Measurements from ENCODE around the gene CFAP92.

Gene CFAP92

GRCh38 chr3:128995737-128996136, 1.9 kb upstream of the CFAP92 start:
- no peak overlapping the region for H3K27ac ChIP-seq
- DNase-seq (ENCODE audit: low spot score) = no peak
- POLR2A ChIA-PET (ENCODE audit: low non-redundant PET) = no interaction called here
- no peak for TF ChIP-seq CTCF (conservative IDR thresholded peaks at IDR 0.05; ENCODE audit: low read depth)
- CTCF ChIA-PET = interaction anchor here (0.9 to 1.3 kb wide), 2 partner anchors 25 to 315 kb away, joined by 3 to 6 read pairs; no protein-coding TSS in a partner anchor

DNA sequence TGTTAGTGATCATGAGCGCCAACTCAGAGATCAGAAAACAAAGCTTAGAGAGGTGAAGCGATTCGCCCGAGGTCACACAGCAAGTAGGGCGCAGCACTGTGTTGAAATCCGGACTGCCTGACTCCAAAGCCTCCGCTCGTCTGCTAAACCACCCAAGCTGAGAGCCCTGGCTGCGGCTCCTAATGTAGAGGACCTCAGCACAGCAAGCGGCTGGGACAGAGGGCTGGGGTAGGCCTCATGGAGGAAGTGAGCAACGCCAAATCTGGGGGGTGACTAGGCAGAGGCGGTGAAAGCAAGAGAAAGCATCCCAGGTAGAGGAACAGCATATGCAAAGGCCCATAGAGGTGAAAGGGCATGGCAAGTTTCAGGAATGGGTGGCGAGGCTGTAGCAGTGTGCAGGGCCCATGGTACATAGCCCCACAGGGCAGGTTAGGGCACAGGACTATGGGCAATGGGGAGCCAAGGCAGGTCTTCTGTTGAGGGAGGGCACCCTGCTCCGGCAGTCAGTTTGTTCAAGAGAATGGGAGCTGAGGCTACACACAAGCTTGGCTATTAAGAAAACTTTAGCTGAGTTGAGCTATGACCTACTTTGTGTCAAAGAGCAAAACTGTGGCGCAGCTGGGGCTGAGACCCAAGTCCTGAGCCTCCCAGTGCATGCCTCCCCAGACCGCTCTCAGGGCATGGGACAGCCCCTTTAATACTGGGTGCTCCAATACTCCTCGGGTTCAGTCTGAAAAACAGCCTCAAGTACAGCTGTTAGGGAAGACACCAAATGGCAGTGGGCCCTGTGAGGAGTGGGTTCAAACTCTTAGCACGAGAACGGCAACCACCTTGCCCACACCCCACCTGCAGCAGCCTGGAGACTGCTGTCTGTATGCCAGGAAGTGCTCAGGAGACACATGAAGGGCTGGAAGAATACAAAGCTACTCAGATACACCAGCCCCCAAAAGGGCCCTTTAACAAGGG, 988 bp upstream of the CFAP92 start:
- ChIA-PET CTCF (interaction anchor here (0.9 to 2.9 kb wide), 5 partner anchors 8 to 314 kb away, joined by 3 to 15 read pairs (median 6); no protein-coding TSS in a partner anchor), POLR2A (ENCODE audit: low non-redundant PET) (no interaction called here)
- no peak overlapping the region for H3K27ac ChIP-seq
- no peak for TF ChIP-seq CTCF (conservative IDR thresholded peaks at IDR 0.05; ENCODE audit: low read depth)
- DNase-seq (ENCODE audit: low spot score) = no peak

- ChIA-PET CTCF (interaction anchor here (1.4 to 2.9 kb wide), 3 partner anchors 9 to 24 kb away, joined by 3 to 15 read pairs (median 14); no protein-coding TSS in a partner anchor), POLR2A (ENCODE audit: low non-redundant PET) (interaction anchor here (0.8 kb wide), 1 partner anchor 17 kb away, joined by 3 read pairs; no protein-coding TSS in a partner anchor)
- TF ChIP-seq CTCF (conservative IDR thresholded peaks at IDR 0.05; ENCODE audit: low read depth) = no peak
- no peak for DNase-seq (ENCODE audit: low spot score)
- no peak overlapping the region for H3K27ac ChIP-seq
These were observed 267 bp upstream of the CFAP92 start for GRCh38 chr3:128994173-128994512.

GRCh38 chr3:128992926-128993460, 883 bp downstream of the CFAP92 start:
- ChIA-PET POLR2A (ENCODE audit: low non-redundant PET) (no interaction called here), CTCF (interaction anchor here (0.7 to 2.9 kb wide), 3 partner anchors 10 to 881 kb away, joined by 3 to 15 read pairs (median 14); no protein-coding TSS in a partner anchor)
- H3K27ac ChIP-seq = no peak overlapping the region
- no peak for TF ChIP-seq CTCF (conservative IDR thresholded peaks at IDR 0.05; ENCODE audit: low read depth)
- no peak for DNase-seq (ENCODE audit: low spot score)

DNA sequence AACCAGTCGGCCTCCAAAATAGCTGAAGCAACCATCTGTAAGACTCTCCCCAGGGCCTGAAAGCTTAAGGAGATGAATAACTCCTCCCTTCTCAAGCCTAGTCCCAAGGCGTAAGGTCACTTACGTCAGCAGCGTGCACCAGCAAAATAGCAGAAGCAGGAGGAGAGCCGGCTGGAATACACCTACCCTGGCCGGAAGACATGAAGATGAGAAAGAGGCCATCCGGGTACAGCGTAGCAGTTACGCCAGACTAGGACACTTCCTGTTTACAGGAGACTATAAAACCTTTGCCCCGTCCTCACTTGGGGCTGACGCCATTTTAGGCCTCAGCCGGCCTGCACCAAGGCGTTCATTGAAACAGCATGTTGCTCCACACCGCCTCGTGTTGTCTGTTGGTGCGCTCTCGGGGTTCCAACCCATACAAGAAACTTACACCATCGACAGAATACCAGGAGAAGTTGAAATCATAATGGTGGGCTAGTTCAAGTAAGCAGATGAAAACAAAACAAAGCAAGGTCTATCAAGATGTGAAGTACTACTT, 2.5 kb downstream of the CFAP92 start:
- ChIA-PET POLR2A (ENCODE audit: low non-redundant PET) (no interaction called here), CTCF (interaction anchor here (0.6 to 1.0 kb wide), 2 partner anchors 21 to 163 kb away, joined by 5 read pairs; no protein-coding TSS in a partner anchor)
- no peak for TF ChIP-seq CTCF (conservative IDR thresholded peaks at IDR 0.05; ENCODE audit: low read depth)
- DNase-seq (ENCODE audit: low spot score) = no peak
- H3K27ac ChIP-seq = no peak overlapping the region

GRCh38 chr3:128988286-128988685, 5.6 kb downstream of the CFAP92 start:
- DNase-seq (ENCODE audit: low spot score) = no peak
- no peak overlapping the region for H3K27ac ChIP-seq
- CTCF ChIA-PET = interaction anchor here (0.6 kb wide), 1 partner anchor 17 kb away, joined by 6 read pairs; no protein-coding TSS in a partner anchor
- POLR2A ChIA-PET (ENCODE audit: low non-redundant PET) = no interaction called here
- no peak for TF ChIP-seq CTCF (conservative IDR thresholded peaks at IDR 0.05; ENCODE audit: low read depth)
